Astrocyte (in vitro differentiated cells and primary cell): ENCODE data around the gene USP9X.

Source experiments
- CTCF ChIP-seq: IDR thresholded peaks from 2 replicates; pipeline ENCODE4 v1.5.1; 2011; ENCODE audit warnings: low read depth, mild to moderate bottlenecking, inconsistent platforms, low read length, moderate library complexity; ENCODE audit not compliant: insufficient read depth
- EZH2 ChIP-seq: IDR thresholded peaks from 2 replicates; pipeline ENCODE4 v1.6.1; 2012; ENCODE audit warnings: mild to moderate bottlenecking, low read length, inconsistent platforms; ENCODE audit not compliant: insufficient read depth

GRCh38 chrX:41097326-41097725 is 12.1 kb downstream of the USP9X start:
- TF ChIP-seq CTCF (no peak), EZH2 (no peak)
